ENCODE data around the gene NSL1.

GRCh38 chr1:212683357-212683722, 108.2 kb downstream of the NSL1 start:
- no peak for TF ChIP-seq CTCF (IDR thresholded peaks at IDR 0.05; ENCODE audit: borderline replicate concordance, extremely low read depth, low read length, poor library complexity, severe bottlenecking)
- TF ChIP-seq EZH2 (IDR thresholded peaks at IDR 0.05; ENCODE audit: borderline replicate concordance, low read depth, low read length, severe bottlenecking), result no peak
